H9 (cell line): Measurements from ENCODE around the gene C22orf23. TPM values are rescaled to one million over a fixed set of nuclear protein-coding genes. Genes with fewer than 3 reads are reported as not detected.

ENCODE experiments used
- DNase-seq: peaks from one replicate; pipeline ENCODE4 v3.0.0-alpha.2; 2017
- H2AFZ ChIP-seq: one replicate; pipeline ENCODE4 v1.6.1; 2013; ENCODE audit warnings: mild to moderate bottlenecking, low read length, control low read depth, moderate library complexity
- H2AK5ac ChIP-seq: 2 replicates; pipeline ENCODE4 v1.6.1; 2013; ENCODE audit warnings: low read length, control low read depth, mixed read lengths; ENCODE audit not compliant: insufficient read length
- H2BK120ac ChIP-seq: one replicate; pipeline ENCODE4 v1.6.1; 2013; ENCODE audit warnings: low read depth, mild to moderate bottlenecking, low read length, control low read depth, inconsistent platforms; ENCODE audit not compliant: poor library complexity, severe bottlenecking
- H2BK12ac ChIP-seq: 2 replicates; pipeline ENCODE4 v1.6.1; 2013; ENCODE audit warnings: low read length, control low read depth, mixed read lengths, low read depth; ENCODE audit not compliant: insufficient read length
- H2BK15ac ChIP-seq: 2 replicates; pipeline ENCODE4 v1.6.1; 2013; ENCODE audit warnings: low read depth, low read length, control low read depth
- H2BK20ac ChIP-seq: one replicate; pipeline ENCODE4 v1.6.1; 2013; ENCODE audit warnings: low read depth, mild to moderate bottlenecking, low read length, control low read depth, inconsistent platforms; ENCODE audit not compliant: poor library complexity, severe bottlenecking
- H2BK5ac ChIP-seq: 2 replicates; pipeline ENCODE4 v1.6.1; 2013; ENCODE audit warnings: low read length, control low read depth, mixed read lengths; ENCODE audit not compliant: insufficient read length
- H3K14ac ChIP-seq: 2 replicates; pipeline ENCODE4 v1.6.1; 2013; ENCODE audit warnings: low read length, control low read depth; ENCODE audit not compliant: insufficient read depth
- H3K18ac ChIP-seq: 2 replicates; pipeline ENCODE4 v1.6.1; 2013; ENCODE audit warnings: low read depth, mild to moderate bottlenecking, mixed read lengths, low read length, control low read depth; ENCODE audit not compliant: insufficient read length
- H3K23ac ChIP-seq: 2 replicates; pipeline ENCODE4 v1.6.1; 2013; ENCODE audit warnings: low read length, control low read depth, mixed read lengths, low read depth; ENCODE audit not compliant: insufficient read length
- H3K23me2 ChIP-seq: 2 replicates; pipeline ENCODE4 v1.6.1; 2013; ENCODE audit warnings: low read depth, mild to moderate bottlenecking, mixed read lengths, low read length, control low read depth; ENCODE audit not compliant: insufficient read length, poor library complexity, severe bottlenecking
- H3K27ac ChIP-seq: 2 replicates; pipeline ENCODE4 v1.5.1; 2013; ENCODE audit warnings: low read length, control low read depth, mixed read lengths, low read depth; ENCODE audit not compliant: insufficient read length
- H3K27me3 ChIP-seq: 2 replicates; pipeline ENCODE4 v1.6.1; 2013; ENCODE audit warnings: low read length, control low read depth, inconsistent platforms; ENCODE audit not compliant: insufficient read depth
- H3K4ac ChIP-seq: 2 replicates; pipeline ENCODE4 v1.6.1; 2013; ENCODE audit warnings: low read depth, mild to moderate bottlenecking, control low read depth, inconsistent platforms, low read length, moderate library complexity
- H3K4me1 ChIP-seq: 2 replicates; pipeline ENCODE4 v1.6.1; 2013; ENCODE audit warnings: low read length, control low read depth, inconsistent platforms; ENCODE audit not compliant: insufficient read depth
- H3K4me2 ChIP-seq: 2 replicates; pipeline ENCODE4 v1.6.1; 2013; ENCODE audit warnings: low read length, control low read depth, mixed read lengths; ENCODE audit not compliant: insufficient read length, insufficient read depth
- H3K56ac ChIP-seq: 2 replicates; pipeline ENCODE4 v1.6.1; 2013; ENCODE audit warnings: low read depth, mild to moderate bottlenecking, mixed read lengths, low read length, control low read depth; ENCODE audit not compliant: insufficient read length
- H3K79me1 ChIP-seq: 2 replicates; pipeline ENCODE4 v1.6.1; 2013; ENCODE audit warnings: low read depth, mild to moderate bottlenecking, moderate library complexity, low read length, control low read depth, inconsistent platforms; ENCODE audit not compliant: insufficient read depth, poor library complexity, severe bottlenecking
- H3K79me2 ChIP-seq: 2 replicates; pipeline ENCODE4 v1.6.1; 2013; ENCODE audit warnings: low read length, control low read depth, inconsistent platforms; ENCODE audit not compliant: insufficient read depth
- H3K9ac ChIP-seq: 2 replicates; pipeline ENCODE4 v1.6.1; 2013; ENCODE audit warnings: low read length, control low read depth, mixed read lengths; ENCODE audit not compliant: insufficient read length; ENCODE audit errors: extremely low read depth
- H3K9me3 ChIP-seq: one replicate; pipeline ENCODE4 v1.6.1; 2013; ENCODE audit warnings: low read depth, low read length, inconsistent platforms; ENCODE audit not compliant: control insufficient read depth
- H3T11ph ChIP-seq: one replicate; pipeline ENCODE4 v1.6.1; 2013; ENCODE audit warnings: mild to moderate bottlenecking, low read length, control low read depth, inconsistent platforms
- H4K20me1 ChIP-seq: one replicate; pipeline ENCODE4 v1.6.1; 2013; ENCODE audit not compliant: control insufficient read depth, insufficient read length, insufficient read depth
- H4K5ac ChIP-seq: 2 replicates; pipeline ENCODE4 v1.6.1; 2013; ENCODE audit warnings: low read depth, mild to moderate bottlenecking, mixed read lengths, low read length, control low read depth; ENCODE audit not compliant: insufficient read length
- H4K8ac ChIP-seq: replicated peaks from 2 replicates; pipeline ENCODE4 v1.6.1; 2013; ENCODE audit warnings: low read length, control low read depth, mixed read lengths, low read depth; ENCODE audit not compliant: insufficient read length
- H4K91ac ChIP-seq: 2 replicates; pipeline ENCODE4 v1.6.1; 2013; ENCODE audit warnings: low read depth, mild to moderate bottlenecking, moderate library complexity, mixed read lengths, low read length, control low read depth; ENCODE audit not compliant: insufficient read length
- H3K27ac Mint-ChIP-seq, 3 experiments: 2 replicates in 2 of 3; 3 replicates in 1 of 3; pipeline ENCODE4 v1.8.0; 2020 to 2021; ENCODE audit warnings: mixed read lengths in 3 of 3, mild to moderate bottlenecking in 1 of 3, moderate library complexity in 1 of 3
- H3K27me3 Mint-ChIP-seq: 2 replicates; pipeline ENCODE4 v1.8.0; 2021; ENCODE audit warnings: low read depth, mild to moderate bottlenecking, moderate library complexity, mixed read lengths
- H3K36me3 Mint-ChIP-seq, 3 experiments: 2 replicates in 2 of 3; 3 replicates in 1 of 3; pipeline ENCODE4 v1.8.0; 2020 to 2021; ENCODE audit warnings: low read depth in 3 of 3, mixed read lengths in 3 of 3; ENCODE audit not compliant: insufficient read depth in 1 of 3
- H3K4me1 Mint-ChIP-seq, 2 experiments: 2 replicates each; pipeline ENCODE4 v1.8.0; 2020; ENCODE audit warnings: mixed read lengths in 2 of 2
- H3K4me3 Mint-ChIP-seq, 2 experiments: 2 replicates in 1 of 2; 3 replicates in 1 of 2; pipeline ENCODE4 v1.8.0; 2020 to 2021; ENCODE audit warnings: mild to moderate bottlenecking in 2 of 2, mixed read lengths in 2 of 2, moderate library complexity in 1 of 2
- H3K9me3 Mint-ChIP-seq, 2 experiments: 2 replicates in 1 of 2; 3 replicates in 1 of 2; pipeline ENCODE4 v1.8.0; 2020; ENCODE audit warnings: mild to moderate bottlenecking in 2 of 2, mixed read lengths in 2 of 2, moderate library complexity in 1 of 2
- CTCF ChIP-seq: fragments of 200-600 bp; sonication (generic); conservative IDR thresholded peaks from 3 replicates; pipeline ENCODE4 v1.8.0; 2021; ENCODE audit warnings: antibody characterized with exemption, mild to moderate bottlenecking
- WGBS: extraction: QIAGEN DNeasy Blood & Tissue Kit; methylation state at CpG from one replicate; pipeline ENCODE4 v1.1.7; 2013; ENCODE audit warnings: missing lambda C conversion rate, low lambda C conversion rate, mixed read lengths; ENCODE audit not compliant: insufficient read length; ENCODE audit errors: extremely low coverage; 5-methylcytosine and 5-hydroxymethylcytosine counted together
- total RNA-seq: library from RNA; stranded (reverse); gene quantifications from 2 replicates; pipeline ENCODE4 v1.2.1, GENCODE V29; 2021

Gene C22orf23
- total RNA-seq, 1 experiment from 2014 or later = 0.57 TPM

- no peaks in the 10 kb centered on the region for H3K27me3 Mint-ChIP-seq
- no peak overlapping the region for H4K5ac ChIP-seq
- H3K4me1 ChIP-seq = no peaks in the 10 kb centered on the region
- H3T11ph ChIP-seq = no peak overlapping the region
- H3K9me3 ChIP-seq = no peaks in the 10 kb centered on the region
- no peak overlapping the region for H3K27ac Mint-ChIP-seq
- H2BK12ac ChIP-seq = no peak overlapping the region
- H2AK5ac ChIP-seq = no peak overlapping the region
- H3K79me1 ChIP-seq = peaks cover 6% of the 10 kb centered on the region
- H4K8ac ChIP-seq = no peak overlapping the region
- H4K20me1 ChIP-seq = no peaks in the 10 kb centered on the region
- H3K36me3 Mint-ChIP-seq = peaks cover 42 to 73% (median 60%) of the 10 kb centered on the region in 3 experiments
- no peak overlapping the region for H2BK20ac ChIP-seq
- no peak overlapping the region for H2BK5ac ChIP-seq
- no peak overlapping the region for H3K4me3 Mint-ChIP-seq
- H3K27me3 ChIP-seq = no peaks in the 10 kb centered on the region
- no peak overlapping the region for H3K4me2 ChIP-seq
- no peak for TF ChIP-seq CTCF
- H3K56ac ChIP-seq = no peak overlapping the region
- H2BK120ac ChIP-seq = no peak overlapping the region
- no CpG with 5 or more reads among the region's 18 CpGs for WGBS
- no peaks in the 10 kb centered on the region for H3K9me3 Mint-ChIP-seq
- 0 out of 2 replicates have a peak, but pooled peaks cover 4% of the 10 kb centered on the region for H3K79me2 ChIP-seq
- no peak overlapping the region for H3K4ac ChIP-seq
- H3K27ac ChIP-seq = no peak overlapping the region
- DNase-seq = no peak
- no peaks in the 10 kb centered on the region for H3K23me2 ChIP-seq
- peaks cover 6 to 7% of the 10 kb centered on the region in 2 experiments for H3K4me1 Mint-ChIP-seq
- no peak overlapping the region for H2BK15ac ChIP-seq
- no peak overlapping the region for H2AFZ ChIP-seq
- no peak overlapping the region for H3K18ac ChIP-seq
- no peak overlapping the region for H3K9ac ChIP-seq
- no peak overlapping the region for H4K91ac ChIP-seq
- H3K14ac ChIP-seq = no peak overlapping the region
- H3K23ac ChIP-seq = no peak overlapping the region
These were observed 5.9 kb upstream of the C22orf23 start for GRCh38 chr22:37959231-37959825.
